HG02885 (cell line): ENCODE results near the gene DOCK2.

Experiments used
- ATAC-seq: cut with Tn5 transposase; IDR thresholded peaks from one replicate; pipeline ENCODE4 v1.9.1; 2021; ENCODE audit warnings: mild to moderate bottlenecking; ENCODE audit not compliant: unreplicated experiment, poor library complexity

The DOCK2 gene

DNA sequence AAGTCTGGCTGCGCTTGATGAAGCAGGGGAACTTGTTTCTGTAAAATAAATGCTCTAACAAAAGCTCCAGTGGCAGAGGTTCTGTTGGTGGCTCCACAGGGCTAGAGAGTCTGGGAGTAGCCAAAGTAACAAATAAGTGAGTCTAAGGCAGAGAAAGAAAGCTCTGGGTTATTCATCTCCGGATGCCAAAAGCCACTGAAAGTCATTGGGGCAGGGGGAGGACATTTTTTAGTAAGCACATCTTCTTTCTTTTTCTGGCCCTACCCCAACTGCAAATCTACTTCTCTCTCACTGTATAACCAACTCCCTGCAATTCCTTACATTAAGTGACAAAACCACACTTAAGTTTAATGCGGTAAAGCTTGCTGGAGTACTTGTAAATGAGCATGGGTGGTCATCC, 201.6 kb downstream of the DOCK2 start:
- ATAC-seq: peak; percentile 85

DNA sequence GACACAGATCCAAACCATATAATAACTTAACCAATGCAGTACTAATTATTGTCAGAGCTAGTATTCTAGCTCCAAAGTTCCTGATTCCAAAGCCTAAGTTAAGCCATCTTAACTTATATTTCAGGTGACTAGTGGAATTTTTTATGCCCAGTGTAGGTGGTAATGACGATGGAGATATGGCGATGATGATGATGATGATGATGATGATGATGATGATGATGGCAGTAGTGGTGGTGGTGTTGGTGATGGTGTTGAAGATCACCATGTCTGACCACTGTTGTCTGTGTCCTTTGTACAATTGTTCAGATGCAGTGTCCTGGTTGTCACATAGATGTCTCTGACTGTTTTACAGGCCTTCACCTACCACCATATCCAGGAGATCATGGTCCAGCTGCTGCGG, 203.3 kb downstream of the DOCK2 start:
- ATAC-seq: no peak

GRCh38 chr5:169842699-169843098, 205.6 kb downstream of the DOCK2 start:
- ATAC-seq: no peak

DNA sequence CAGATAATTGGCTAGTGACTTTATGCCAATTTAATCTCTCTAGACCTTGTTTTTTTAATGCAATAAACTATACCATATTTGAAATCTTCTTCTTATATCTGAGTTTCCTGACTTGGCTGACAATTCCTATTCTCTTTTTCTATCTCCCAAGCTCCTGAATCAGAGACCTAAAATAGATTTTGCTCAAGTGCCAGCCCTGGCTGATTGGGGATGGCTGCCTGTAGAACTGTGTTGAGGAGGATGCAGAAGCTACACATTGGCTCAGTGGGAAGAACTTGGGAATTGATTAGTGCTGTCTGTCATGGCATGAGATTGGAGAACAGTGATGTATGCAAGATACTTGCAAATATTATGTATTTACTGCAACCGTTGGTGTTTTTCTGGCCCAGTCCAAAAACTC, 210.4 kb downstream of the DOCK2 start:
- ATAC-seq: no peak

- ATAC-seq: no peak
Observed at GRCh38 chr5:169848271-169848670, 211.2 kb downstream of the DOCK2 start.

- ATAC-seq: no peak
Observed at GRCh38 chr5:169848792-169849191, 211.7 kb downstream of the DOCK2 start.

- no peak for ATAC-seq
Observed at GRCh38 chr5:169850409-169850808, 213.3 kb downstream of the DOCK2 start.

DNA sequence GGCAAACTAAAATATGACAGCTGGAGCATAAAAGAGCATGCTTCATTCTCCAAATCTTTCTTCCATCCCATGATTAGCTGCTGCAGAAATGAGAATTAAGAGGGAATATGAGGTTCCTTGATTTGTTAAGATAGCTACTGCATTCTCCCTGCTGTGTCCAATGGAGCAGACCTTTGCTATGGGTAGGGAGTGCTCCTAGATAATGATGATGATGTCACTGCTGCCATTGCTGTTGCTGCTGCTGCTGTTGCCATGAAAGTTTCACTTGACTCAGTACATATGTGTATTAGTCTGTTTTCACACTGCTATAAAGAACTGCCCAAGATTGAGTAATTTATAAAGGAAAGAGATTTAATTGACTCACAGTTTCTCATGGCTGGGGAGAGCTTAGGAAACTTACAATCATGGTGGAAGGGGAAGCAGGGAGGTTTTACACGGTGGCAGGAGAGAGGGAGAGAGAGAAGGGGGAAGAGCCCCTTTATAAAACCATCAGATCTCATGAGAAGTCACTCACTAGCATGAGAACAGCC, 214.3 kb downstream of the DOCK2 start:
- no peak for ATAC-seq

- ATAC-seq: no peak
Observed at GRCh38 chr5:169856571-169856970, 219.5 kb downstream of the DOCK2 start.

DNA sequence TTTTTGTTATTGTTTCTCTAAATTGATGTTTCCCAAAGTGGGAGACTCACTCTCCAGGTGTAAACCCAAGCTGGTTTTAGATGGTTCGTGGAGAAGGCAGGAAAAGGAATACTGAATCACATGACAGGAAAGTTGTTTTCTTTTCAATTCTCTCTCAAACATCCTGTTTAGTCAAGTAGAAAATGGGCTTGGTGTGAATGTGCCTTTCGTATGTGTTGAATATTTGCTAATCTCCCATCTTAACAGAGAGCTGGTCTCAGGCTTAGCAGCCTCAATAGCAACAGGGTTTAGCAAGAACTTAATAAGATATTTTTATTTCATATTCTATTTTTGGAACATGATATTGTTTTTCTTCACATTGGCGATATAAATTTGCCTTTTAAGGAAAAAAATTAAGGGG, 223.5 kb downstream of the DOCK2 start:
- ATAC-seq: peak; percentile 46

DNA sequence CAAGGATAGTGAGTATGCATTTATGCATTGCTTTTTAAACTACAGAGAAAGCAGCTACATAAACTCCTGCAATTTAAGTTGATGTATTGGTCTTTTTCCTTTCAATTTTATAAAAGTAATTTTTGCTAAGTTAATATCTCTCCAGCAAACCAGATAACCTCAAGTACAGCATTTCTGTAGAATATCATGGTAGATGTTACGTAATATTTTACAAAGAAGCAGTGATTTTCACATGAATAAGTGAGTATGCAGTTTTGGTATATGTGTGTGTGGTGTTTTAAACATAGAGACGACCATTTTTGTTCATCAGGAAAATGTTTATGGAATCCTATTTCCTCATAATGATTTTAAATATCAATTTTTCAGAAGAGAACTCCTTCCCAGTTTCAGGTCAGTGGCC, 224.4 kb downstream of the DOCK2 start:
- ATAC-seq: no peak

GRCh38 chr5:169861934-169862333, 224.9 kb downstream of the DOCK2 start:
- no peak for ATAC-seq

- ATAC-seq: no peak
Observed at GRCh38 chr5:169862391-169862811, 225.3 kb downstream of the DOCK2 start.

DNA sequence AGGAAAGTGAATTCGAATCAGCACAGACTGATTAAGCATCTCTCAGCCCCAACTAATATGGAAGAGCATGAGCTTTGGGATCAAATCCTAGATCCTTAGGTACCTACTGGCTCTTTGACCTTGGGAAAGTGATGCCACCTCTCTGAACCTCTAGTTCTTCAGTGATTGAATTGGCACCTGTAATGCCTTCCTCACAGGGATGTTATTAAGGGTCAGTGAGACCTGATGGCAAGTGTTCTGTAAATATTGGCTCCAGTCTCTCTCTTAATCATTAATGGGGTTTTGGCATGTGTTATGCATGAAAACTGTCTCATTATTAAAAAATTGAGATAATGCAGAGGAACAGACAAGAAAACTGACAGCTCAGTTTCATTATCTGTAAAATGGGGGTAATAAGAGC, 227.4 kb downstream of the DOCK2 start:
- ATAC-seq: no peak

GRCh38 chr5:169867347-169867746, 230.3 kb downstream of the DOCK2 start:
- no peak for ATAC-seq

- ATAC-seq: no peak
Observed at GRCh38 chr5:169869066-169869465, 232.0 kb downstream of the DOCK2 start.

DNA sequence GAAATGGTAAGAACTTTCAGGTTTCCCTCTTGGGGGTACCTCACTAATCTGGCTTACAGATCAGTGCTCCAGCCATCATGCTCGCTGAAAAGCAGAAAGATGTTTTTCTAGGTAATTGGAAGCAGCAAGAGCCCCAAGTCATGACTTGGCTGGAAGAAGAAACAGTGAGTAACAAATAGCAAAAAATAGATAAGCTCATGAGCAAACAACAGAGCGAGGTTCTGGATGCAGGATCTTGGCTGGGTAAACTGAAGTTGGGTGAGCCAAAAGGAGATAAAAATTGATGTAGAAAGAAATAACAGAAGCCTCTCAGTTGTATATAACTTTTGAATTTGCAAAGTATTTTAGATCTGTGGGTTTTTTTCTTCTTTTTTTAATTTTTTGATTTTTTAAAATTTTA, 233.1 kb downstream of the DOCK2 start:
- no peak for ATAC-seq

DNA sequence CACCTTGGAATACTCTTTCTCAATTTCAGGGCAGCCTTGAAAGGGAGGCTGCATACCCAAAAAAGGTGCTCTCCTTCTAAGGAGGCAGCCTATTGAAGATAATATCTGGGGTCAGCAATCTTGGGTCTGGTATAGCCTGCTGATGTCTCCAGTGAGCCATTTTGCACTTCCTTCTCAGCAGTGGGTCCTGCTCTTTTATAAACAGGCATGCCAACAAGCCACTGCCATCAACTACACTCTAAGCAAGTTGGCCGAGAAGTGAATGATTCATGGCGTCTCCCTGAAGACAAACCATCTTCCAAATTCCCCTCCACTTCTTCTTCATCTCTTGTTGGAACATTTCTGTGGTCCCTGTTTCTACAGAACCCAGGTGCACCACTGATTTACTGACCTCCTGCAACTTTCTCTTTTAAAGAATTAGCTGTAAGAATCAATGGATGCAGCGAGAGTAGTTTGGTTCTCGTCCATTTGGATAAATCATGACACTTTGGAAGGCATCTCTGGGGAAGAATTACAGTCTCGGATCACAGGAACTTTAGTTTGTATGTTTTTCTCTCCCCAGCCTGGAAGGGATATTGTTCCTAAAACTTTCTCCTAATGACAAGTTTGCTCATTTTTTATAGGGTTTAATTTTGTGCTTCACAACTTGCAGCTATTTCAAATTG, 234.9 kb downstream of the DOCK2 start:
- no peak for ATAC-seq

DNA sequence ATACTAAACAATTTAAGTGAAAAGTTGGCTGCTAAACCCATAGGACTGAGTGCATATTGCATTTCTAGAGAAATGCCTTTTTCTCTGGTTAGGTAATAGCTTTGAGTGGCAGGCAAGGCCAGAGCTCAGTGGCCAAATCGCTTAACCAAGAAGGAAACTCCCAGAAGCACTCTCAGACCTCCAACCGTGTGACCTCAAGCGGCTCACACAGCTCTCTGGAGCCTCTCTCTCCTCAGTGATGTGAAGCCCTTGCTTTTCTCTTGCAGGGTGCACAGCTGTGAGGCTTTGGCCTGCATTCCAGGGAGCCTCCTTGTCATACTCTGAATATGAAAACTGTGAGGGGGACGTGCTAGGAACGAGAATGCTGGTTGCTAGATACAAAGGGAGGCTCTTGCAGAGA, 236.6 kb downstream of the DOCK2 start:
- ATAC-seq: no peak

DNA sequence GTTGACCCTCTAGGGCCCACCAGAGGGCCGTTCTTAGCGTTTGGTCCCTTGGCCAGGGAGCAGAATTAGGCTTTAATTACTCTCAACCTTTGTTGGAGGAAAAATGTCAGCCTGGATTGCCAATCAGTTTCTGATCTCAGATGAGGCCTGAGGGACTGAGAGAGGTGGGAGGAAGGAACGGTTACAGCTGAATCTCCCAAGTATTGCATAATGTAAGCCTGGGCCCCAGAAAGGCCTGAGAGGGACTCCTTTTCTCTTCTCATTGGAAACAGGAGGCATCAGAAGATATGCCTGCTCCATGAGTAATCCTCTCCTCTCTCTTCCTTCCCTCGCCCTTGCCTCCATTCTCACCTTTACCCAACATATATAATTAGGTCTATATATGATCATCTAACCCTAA, 237.5 kb downstream of the DOCK2 start:
- ATAC-seq: no peak

DNA sequence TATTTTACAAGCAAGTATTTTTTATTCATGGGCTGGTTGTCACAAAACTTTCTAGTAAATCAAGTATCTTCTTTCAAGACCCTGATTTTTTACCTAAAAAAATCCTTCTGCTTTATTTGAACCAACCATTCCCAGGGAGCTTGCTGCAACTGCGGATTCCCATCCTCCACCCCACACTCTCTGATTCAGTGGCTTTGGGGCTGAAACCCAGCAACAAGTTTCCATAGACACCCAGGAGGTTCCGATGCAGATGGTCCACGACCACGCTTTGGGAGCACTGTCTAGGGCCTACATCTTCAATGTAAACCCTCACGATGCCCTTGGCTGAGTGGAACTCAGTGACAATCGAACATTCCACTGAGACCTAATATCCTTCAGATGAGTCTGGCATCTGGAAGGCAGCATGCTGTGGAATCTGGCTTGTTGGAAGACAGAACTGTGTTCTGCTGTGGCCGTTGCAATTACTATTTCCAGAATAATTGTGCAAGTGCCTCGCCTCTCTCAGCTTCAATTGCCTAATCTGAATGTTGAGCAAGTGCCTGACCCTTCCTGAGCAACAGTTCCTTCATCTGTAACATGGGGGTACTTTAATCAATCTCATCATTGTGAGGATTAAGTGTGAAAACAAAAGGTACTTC, 238.1 kb downstream of the DOCK2 start:
- ATAC-seq: no peak

DNA sequence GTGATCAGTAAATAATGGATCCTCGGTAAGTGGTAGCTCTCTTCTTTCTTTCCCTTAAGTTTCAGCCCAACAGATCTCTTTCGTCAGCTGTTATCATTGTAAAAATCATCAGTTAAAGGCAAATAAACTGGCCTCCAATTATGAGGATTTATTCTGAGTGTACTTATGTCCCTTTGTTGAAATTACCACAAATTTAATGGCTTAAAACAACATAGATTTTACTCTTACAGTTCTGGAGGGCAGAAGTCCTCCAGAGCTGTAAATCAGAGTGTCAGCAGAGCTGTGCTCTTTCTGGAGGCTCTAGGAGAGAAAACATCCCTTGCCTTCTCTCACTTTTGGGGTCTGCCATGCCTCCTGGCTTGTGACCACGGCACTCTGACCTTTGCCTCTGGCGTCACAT, 238.7 kb downstream of the DOCK2 start:
- ATAC-seq: no peak
